Right atrium auricular region (tissue), 2 donors: ENCODE data around the gene SLC27A4. TPM values are rescaled to one million over a fixed set of nuclear protein-coding genes. Genes with fewer than 3 reads are reported as not detected.

Source experiments
- DNase-seq: peaks from one replicate; pipeline ENCODE4 v3.0.0-alpha.2; 2019; ENCODE audit warnings: low spot score
- H3K27ac ChIP-seq, 2 donors: fragments of 200-600 bp; sonication (generic); 1 replicate in 1 of 2; 2 replicates in 1 of 2; pipeline ENCODE4 v1.5.1; 2016 to 2019
- H3K27me3 ChIP-seq, 2 donors: fragments of 200-600 bp; sonication (generic); one replicate each; pipeline versions ENCODE4 v1.5.1 to v1.6.0; 2017 to 2019
- H3K36me3 ChIP-seq: fragments of 200-600 bp; sonication (generic); one replicate; pipeline ENCODE4 v1.5.1; 2016
- H3K4me1 ChIP-seq, 2 donors: fragments of 200-600 bp; sonication (generic); one replicate each; pipeline versions ENCODE4 v1.5.1 to v1.6.0; 2017 to 2019
- H3K4me3 ChIP-seq, 2 donors: fragments of 200-600 bp; sonication (generic); 1 replicate in 1 of 2; 2 replicates in 1 of 2; pipeline ENCODE4 v1.5.1; 2017 to 2019; ENCODE audit warnings: mild to moderate bottlenecking in 1 of 2, moderate library complexity in 1 of 2
- H3K9me3 ChIP-seq, 2 donors: fragments of 200-600 bp; sonication (generic); one replicate each; pipeline ENCODE4 v1.5.1; 2019
- total RNA-seq, 2 donors: library from RNA; depleted of rRNA; stranded (reverse); fragments of >200 nt; gene quantifications; one replicate each; pipeline ENCODE4 v1.1.0, GENCODE V29; 2016
- TF ChIP-seq, protein P1 (sequence below), 2 donors: fragments of 200-600 bp; sonication (generic); IDR thresholded peaks; one replicate each; pipeline ENCODE4 v1.5.1; 2019; ENCODE audit warnings: antibody characterized with exemption in 2 of 2

Gene SLC27A4
- total RNA-seq, 2 donors from 2014 or later, result 16.6 to 26.9 TPM

GRCh38 chr9:128370752-128371629, 30.7 kb downstream of the SLC27A4 start, which contains the start of gene URM1:
Gene URM1, plus strand, starts transcription at chr9:128371374. Its CDS starts 7 bp downstream, at chr9:128371381.
- H3K4me3 ChIP-seq, result peak within 1 kb of the TSS; percentile 86 to 87
- peaks cover 5% of the 10 kb centered on the region for H3K36me3 ChIP-seq
- H3K27me3 ChIP-seq, result no peaks in the 10 kb centered on the region
- TF ChIP-seq, protein P1, sequence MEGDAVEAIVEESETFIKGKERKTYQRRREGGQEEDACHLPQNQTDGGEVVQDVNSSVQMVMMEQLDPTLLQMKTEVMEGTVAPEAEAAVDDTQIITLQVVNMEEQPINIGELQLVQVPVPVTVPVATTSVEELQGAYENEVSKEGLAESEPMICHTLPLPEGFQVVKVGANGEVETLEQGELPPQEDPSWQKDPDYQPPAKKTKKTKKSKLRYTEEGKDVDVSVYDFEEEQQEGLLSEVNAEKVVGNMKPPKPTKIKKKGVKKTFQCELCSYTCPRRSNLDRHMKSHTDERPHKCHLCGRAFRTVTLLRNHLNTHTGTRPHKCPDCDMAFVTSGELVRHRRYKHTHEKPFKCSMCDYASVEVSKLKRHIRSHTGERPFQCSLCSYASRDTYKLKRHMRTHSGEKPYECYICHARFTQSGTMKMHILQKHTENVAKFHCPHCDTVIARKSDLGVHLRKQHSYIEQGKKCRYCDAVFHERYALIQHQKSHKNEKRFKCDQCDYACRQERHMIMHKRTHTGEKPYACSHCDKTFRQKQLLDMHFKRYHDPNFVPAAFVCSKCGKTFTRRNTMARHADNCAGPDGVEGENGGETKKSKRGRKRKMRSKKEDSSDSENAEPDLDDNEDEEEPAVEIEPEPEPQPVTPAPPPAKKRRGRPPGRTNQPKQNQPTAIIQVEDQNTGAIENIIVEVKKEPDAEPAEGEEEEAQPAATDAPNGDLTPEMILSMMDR (IDR thresholded peaks at IDR 0.05), result no peak
- peak within 1 kb of the TSS; percentile 90 to 91 for H3K27ac ChIP-seq
- no peaks in the 10 kb centered on the region for H3K9me3 ChIP-seq
- peak; percentile 97 for DNase-seq
- peaks cover 0 to 21% of the 10 kb centered on the region in 2 donors for H3K4me1 ChIP-seq

DNA sequence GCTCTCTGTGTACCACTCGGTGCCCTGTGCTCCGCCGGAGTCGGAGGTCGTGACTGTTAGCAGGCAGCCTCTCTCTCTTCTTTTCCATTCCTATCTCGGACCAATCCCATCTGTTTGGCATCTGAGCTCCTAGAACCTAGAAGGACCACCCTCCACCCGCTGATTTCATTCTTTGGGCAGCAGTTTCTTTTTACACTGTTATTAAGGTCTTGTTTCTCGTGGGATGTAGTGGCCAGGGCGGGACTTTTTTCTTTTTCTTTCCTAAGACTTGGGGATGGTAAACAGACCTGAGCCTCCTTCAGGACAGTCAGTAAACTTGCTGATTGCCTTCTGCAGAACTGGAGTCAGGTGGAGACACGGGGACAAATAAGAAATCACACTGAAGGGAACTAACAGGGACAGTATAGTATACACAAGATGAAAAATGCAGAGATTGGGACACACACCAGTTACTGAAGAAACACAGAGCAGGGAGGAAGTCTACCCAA, 31.3 kb downstream of the SLC27A4 start:
- no peaks in the 10 kb centered on the region for H3K27me3 ChIP-seq
- peaks cover 0 to 21% of the 10 kb centered on the region in 2 donors for H3K4me1 ChIP-seq

GRCh38 chr9:128372188-128372641, 31.9 kb downstream of the SLC27A4 start:
- no peak for DNase-seq

More for the DNA sequence above, 31.3 kb downstream of the SLC27A4 start:
- TF ChIP-seq, protein P1 (IDR thresholded peaks at IDR 0.05), result no peak
- no peak for DNase-seq
- peaks cover 5% of the 10 kb centered on the region for H3K36me3 ChIP-seq
- H3K4me3 ChIP-seq, result peak overlapping the region; percentile 86 to 87
- peak overlapping the region; percentile 90 to 91 for H3K27ac ChIP-seq
- no peaks in the 10 kb centered on the region for H3K9me3 ChIP-seq

GRCh38 chr9:128372784-128373183, 32.5 kb downstream of the SLC27A4 start:
- peaks cover 7% of the 10 kb centered on the region for H3K36me3 ChIP-seq
- TF ChIP-seq, protein P1 (IDR thresholded peaks at IDR 0.05), result no peak
- H3K4me3 ChIP-seq, result no peak overlapping the region
- no peaks in the 10 kb centered on the region for H3K9me3 ChIP-seq
- no peak for DNase-seq
- no peaks in the 10 kb centered on the region for H3K27me3 ChIP-seq
- peaks cover 0 to 21% of the 10 kb centered on the region in 2 donors for H3K4me1 ChIP-seq
- no peak overlapping the region for H3K27ac ChIP-seq

More at GRCh38 chr9:128372188-128372641, 31.9 kb downstream of the SLC27A4 start:
- Histone ChIP-seq H3K4me3 (peak overlapping the region; percentile 86 to 87), H3K36me3 (peaks cover 5% of the 10 kb centered on the region), H3K4me1 (peaks cover 0 to 21% of the 10 kb centered on the region in 2 donors), H3K27ac (peak overlapping the region in 1 of 2 donors; percentile 91), H3K9me3 (no peaks in the 10 kb centered on the region), H3K27me3 (no peaks in the 10 kb centered on the region)
- TF ChIP-seq, protein P1 (IDR thresholded peaks at IDR 0.05), result no peak

GRCh38 chr9:128374221-128374675, 33.9 kb downstream of the SLC27A4 start:
- Histone ChIP-seq H3K36me3 (peaks cover 20% of the 10 kb centered on the region), H3K4me1 (peaks cover 0 to 21% of the 10 kb centered on the region in 2 donors), H3K4me3 (no peak overlapping the region), H3K9me3 (no peaks in the 10 kb centered on the region), H3K27me3 (no peaks in the 10 kb centered on the region), H3K27ac (no peak overlapping the region)
- TF ChIP-seq, protein P1 (IDR thresholded peaks at IDR 0.05), result no peak
- no peak for DNase-seq
